ENCODE data around the gene DNAJB13.

The DNAJB13 gene

GRCh38 chr11:74018331-74019005 lies 67.6 kb downstream of the DNAJB13 start:
- DNase-seq = no peak

DNA sequence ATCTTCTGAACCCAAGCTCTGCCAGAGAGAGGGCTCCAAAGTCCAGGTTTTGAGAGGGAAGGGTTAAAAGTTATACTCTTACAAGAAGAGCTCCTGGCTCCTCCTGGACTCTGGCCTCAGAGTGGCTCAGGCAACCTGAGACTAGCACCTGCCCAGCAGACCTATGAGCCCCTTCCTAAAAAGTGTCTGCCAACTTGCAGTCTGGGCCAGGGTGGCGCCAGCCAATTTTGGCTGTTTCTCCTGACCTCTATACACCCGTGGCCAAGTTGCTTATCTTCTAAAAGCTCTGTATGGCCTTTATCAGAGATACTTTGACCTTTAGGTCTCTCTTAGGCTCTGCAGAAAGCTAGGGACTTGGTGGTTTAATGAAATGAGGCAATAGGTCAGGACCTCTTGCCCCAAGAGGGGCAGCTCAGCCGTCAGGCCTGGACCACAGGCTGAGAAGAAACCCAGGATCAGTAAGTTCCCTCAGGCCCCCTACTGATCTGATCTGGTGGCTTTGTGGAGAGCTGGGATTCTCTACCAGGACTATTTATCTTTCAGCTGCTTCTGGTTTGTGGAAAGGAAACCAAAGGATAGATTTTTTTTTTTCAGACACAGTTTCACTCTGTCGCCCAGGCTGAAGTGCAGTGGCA lies 68.4 kb downstream of the DNAJB13 start:
- no peak for DNase-seq

DNA sequence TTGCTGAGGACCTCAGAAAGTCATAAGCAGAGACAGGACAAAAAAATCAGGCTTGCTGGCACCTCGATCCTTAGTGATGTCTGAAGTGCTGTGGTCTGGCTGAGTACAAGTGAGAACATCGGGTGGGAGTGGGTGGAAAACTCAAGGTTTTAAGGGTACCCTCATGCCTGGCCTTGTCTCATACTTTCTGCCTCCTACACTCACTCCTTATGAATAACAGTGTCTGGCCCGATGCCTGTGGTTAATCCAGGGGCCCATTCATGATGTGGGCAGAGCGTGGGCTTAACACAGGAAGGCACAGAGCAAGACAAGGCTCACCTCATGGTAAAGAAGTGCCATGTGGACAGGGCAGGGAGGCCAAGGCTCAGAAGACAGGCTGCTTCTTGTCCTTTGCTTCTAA lies 69.0 kb downstream of the DNAJB13 start:
- no peak for DNase-seq

Measured in 8988T (cell line).